MM.1S (cell line): ENCODE results near the gene TLR2.

Experiments
- DNase-seq: peaks from one replicate; pipeline ENCODE4 v3.0.0-alpha.2; 2015
- H2AFZ ChIP-seq: fragments of 300-600 bp; sonication (generic); 2 replicates; pipeline ENCODE4 v1.6.0; 2016; ENCODE audit warnings: antibody characterized with exemption, low read length
- H3F3A ChIP-seq: fragments of 300-600 bp; sonication (generic); 2 replicates; pipeline ENCODE4 v1.6.1; 2016; ENCODE audit warnings: mild to moderate bottlenecking, antibody characterized with exemption, low read length, moderate library complexity, mixed read lengths; ENCODE audit not compliant: insufficient read depth
- H3K27ac ChIP-seq: fragments of 300-600 bp; sonication (generic); 2 replicates; pipeline ENCODE4 v1.5.1; 2016; ENCODE audit warnings: mild to moderate bottlenecking, low read length
- H3K27me3 ChIP-seq: fragments of 300-600 bp; sonication (generic); replicated peaks from 2 replicates; pipeline ENCODE4 v1.6.0; 2016; ENCODE audit warnings: low read length; ENCODE audit not compliant: insufficient read depth
- H3K36me3 ChIP-seq: fragments of 300-600 bp; sonication (generic); replicated peaks from 2 replicates; pipeline ENCODE4 v1.6.1; 2016; ENCODE audit warnings: mild to moderate bottlenecking, low read length, mixed read lengths; ENCODE audit not compliant: insufficient read depth
- H3K4me1 ChIP-seq: fragments of 300-600 bp; sonication (generic); 2 replicates; pipeline ENCODE4 v1.6.1; 2016; ENCODE audit warnings: low read length, mixed read lengths
- H3K4me2 ChIP-seq: fragments of 300-600 bp; sonication (generic); 2 replicates; pipeline ENCODE4 v1.6.0; 2016; ENCODE audit warnings: low read depth, low read length
- H3K4me3 ChIP-seq: fragments of 300-600 bp; sonication (generic); 2 replicates; pipeline ENCODE4 v1.5.1; 2016; ENCODE audit warnings: low read length, mixed read lengths
- H3K79me2 ChIP-seq: fragments of 300-600 bp; sonication (generic); 2 replicates; pipeline ENCODE4 v1.6.1; 2016; ENCODE audit warnings: mixed run types, low read length, mixed read lengths
- H3K9ac ChIP-seq: fragments of 300-600 bp; sonication (generic); 2 replicates; pipeline ENCODE4 v1.6.1; 2016; ENCODE audit warnings: low read length, mixed read lengths
- H3K9me2 ChIP-seq: fragments of 300-600 bp; sonication (generic); replicated peaks from 2 replicates; pipeline ENCODE4 v1.6.1; 2016; ENCODE audit warnings: mild to moderate bottlenecking, low read length, mixed read lengths; ENCODE audit not compliant: insufficient read depth
- H3K9me3 ChIP-seq: fragments of 300-600 bp; sonication (generic); replicated peaks from 2 replicates; pipeline ENCODE4 v1.6.1; 2016; ENCODE audit warnings: mild to moderate bottlenecking, low read length, mixed read lengths; ENCODE audit not compliant: insufficient read depth
- H4K20me1 ChIP-seq: fragments of 300-600 bp; sonication (generic); 2 replicates; pipeline ENCODE4 v1.6.1; 2016; ENCODE audit warnings: mild to moderate bottlenecking, low read length, moderate library complexity, mixed read lengths; ENCODE audit not compliant: insufficient read depth
- EZH2 ChIP-seq: fragments of 300-600 bp; sonication (generic); optimal IDR thresholded peaks from 2 replicates; pipeline ENCODE3; 2017; ENCODE audit warnings: low read depth, mild to moderate bottlenecking, antibody characterized with exemption, low read length, mixed read lengths
- EZH2phosphoT487 ChIP-seq: fragments of 300-600 bp; sonication (generic); IDR thresholded peaks from 2 replicates; pipeline ENCODE4 v1.6.1; 2018; ENCODE audit warnings: antibody characterized with exemption, low read length
- TF ChIP-seq, protein P1 (sequence below): fragments of 300-600 bp; sonication (generic); IDR thresholded peaks from 2 replicates; pipeline ENCODE4 v1.5.1; 2016; ENCODE audit warnings: antibody characterized with exemption, low read length, mixed read lengths

The TLR2 gene

DNA sequence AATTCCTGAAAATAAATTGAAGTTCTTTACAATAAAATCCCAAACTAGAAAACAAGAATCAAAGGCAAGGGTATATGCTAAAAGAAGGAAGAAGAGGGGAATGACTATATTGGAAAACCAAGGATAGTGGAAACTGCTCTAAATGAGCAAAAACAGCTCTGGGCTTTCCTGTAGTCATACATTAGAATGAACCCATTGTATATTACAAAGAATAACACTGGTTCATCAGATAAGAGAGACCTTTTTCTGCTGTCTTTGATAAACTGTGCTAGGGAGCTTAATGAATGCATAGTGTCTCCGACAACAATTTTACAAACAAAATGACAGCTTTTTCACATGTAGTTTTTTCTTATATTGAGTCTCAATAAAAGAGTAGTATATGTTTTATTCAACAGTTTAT is 26.6 kb downstream of the TLR2 start:
- no peak overlapping the region for H3K27ac ChIP-seq
- H3K27me3 ChIP-seq: no peaks in the 10 kb centered on the region
- no peak overlapping the region for H3K4me2 ChIP-seq
- H3K9me2 ChIP-seq: no peaks in the 10 kb centered on the region
- no peak overlapping the region for H2AFZ ChIP-seq
- 0 out of 2 replicates have a peak, but pooled peaks cover 3% of the 10 kb centered on the region for H3K4me1 ChIP-seq
- H3K79me2 ChIP-seq: no peaks in the 10 kb centered on the region
- H3K9me3 ChIP-seq: no peaks in the 10 kb centered on the region
- 0 out of 2 replicates have a peak, but pooled peaks cover 4% of the 10 kb centered on the region for H3F3A ChIP-seq
- no peaks in the 10 kb centered on the region for H3K36me3 ChIP-seq
- H4K20me1 ChIP-seq: no peaks in the 10 kb centered on the region
- no peak overlapping the region for H3K4me3 ChIP-seq
- H3K9ac ChIP-seq: no peak overlapping the region
- DNase-seq: no peak
- TF ChIP-seq, protein P1, sequence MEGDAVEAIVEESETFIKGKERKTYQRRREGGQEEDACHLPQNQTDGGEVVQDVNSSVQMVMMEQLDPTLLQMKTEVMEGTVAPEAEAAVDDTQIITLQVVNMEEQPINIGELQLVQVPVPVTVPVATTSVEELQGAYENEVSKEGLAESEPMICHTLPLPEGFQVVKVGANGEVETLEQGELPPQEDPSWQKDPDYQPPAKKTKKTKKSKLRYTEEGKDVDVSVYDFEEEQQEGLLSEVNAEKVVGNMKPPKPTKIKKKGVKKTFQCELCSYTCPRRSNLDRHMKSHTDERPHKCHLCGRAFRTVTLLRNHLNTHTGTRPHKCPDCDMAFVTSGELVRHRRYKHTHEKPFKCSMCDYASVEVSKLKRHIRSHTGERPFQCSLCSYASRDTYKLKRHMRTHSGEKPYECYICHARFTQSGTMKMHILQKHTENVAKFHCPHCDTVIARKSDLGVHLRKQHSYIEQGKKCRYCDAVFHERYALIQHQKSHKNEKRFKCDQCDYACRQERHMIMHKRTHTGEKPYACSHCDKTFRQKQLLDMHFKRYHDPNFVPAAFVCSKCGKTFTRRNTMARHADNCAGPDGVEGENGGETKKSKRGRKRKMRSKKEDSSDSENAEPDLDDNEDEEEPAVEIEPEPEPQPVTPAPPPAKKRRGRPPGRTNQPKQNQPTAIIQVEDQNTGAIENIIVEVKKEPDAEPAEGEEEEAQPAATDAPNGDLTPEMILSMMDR: no peak
- TF ChIP-seq EZH2 (no peak), EZH2phosphoT487 (no peak)

DNA sequence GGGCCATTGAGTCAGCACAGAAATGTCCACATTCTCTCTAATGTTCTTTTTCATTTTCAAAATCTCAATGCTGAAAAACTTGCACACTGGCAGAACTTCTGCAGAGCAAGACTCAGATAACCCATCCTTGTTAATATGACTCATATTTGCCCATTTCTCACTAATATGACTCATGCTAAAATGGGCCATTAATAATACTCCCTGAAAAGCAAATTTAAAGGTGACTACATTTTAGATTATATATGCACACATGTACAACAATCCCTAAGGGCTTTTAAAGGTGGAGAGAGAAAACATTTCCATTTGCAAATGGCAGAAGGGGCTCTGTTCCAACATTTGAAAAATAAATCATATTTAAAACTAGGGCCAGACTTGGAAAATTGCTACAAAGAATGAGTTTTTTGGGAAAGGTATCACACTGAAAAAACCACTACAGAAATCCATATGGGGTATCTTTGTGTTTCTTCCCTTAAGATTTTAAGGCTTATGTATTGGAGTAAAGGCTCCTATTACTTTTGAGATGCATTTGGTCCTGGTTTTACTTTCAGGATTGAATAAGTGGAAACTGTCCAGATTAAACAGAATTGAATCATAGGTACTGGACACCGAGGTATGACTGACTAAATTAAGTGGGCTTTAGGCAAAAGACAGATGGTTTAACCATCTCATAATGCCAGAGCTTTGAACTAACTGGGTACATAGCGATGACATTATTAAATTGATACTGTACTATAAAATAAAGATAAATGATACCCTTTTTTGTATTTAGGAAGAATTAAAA is 30.0 kb downstream of the TLR2 start:
- TF ChIP-seq, protein P1: no peak
- TF ChIP-seq EZH2 (no peak), EZH2phosphoT487 (no peak)
- no peaks in the 10 kb centered on the region for H3K27me3 ChIP-seq
- H3F3A ChIP-seq: no peaks in the 10 kb centered on the region
- no peaks in the 10 kb centered on the region for H3K79me2 ChIP-seq
- no peak overlapping the region for H3K27ac ChIP-seq
- no peaks in the 10 kb centered on the region for H3K9me2 ChIP-seq
- H3K9ac ChIP-seq: no peak overlapping the region
- no peaks in the 10 kb centered on the region for H3K4me1 ChIP-seq
- H3K4me2 ChIP-seq: no peak overlapping the region
- no peaks in the 10 kb centered on the region for H3K9me3 ChIP-seq
- no peaks in the 10 kb centered on the region for H4K20me1 ChIP-seq
- H2AFZ ChIP-seq: no peak overlapping the region
- no peaks in the 10 kb centered on the region for H3K36me3 ChIP-seq
- no peak for DNase-seq
- no peak overlapping the region for H3K4me3 ChIP-seq

DNA sequence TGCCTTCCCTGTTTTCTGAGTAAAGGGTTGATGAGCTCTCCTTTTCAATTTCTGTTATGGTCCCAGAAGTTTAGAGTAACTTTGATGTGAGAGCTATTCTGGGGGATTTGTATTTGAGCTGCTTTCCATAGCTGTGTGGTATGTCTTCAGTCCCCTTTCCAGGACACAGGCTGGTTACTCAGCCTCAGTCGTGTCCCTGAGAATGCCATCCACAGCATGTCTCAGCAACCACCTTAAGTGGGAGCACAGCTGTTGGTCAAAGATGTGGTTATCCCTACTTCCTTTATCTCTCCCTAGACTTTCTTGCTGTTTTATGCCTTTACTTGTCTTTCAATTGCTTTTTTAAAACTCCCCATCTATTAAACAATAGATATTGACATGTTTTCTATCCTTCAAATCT is 38.0 kb downstream of the TLR2 start:
- no peaks in the 10 kb centered on the region for H3K27me3 ChIP-seq
- H3K4me2 ChIP-seq: no peak overlapping the region
- no peak for DNase-seq
- no peak overlapping the region for H2AFZ ChIP-seq
- H3K79me2 ChIP-seq: no peaks in the 10 kb centered on the region
- no peaks in the 10 kb centered on the region for H3K9me2 ChIP-seq
- H3K4me1 ChIP-seq: no peaks in the 10 kb centered on the region
- H3K9ac ChIP-seq: no peak overlapping the region
- no peaks in the 10 kb centered on the region for H4K20me1 ChIP-seq
- TF ChIP-seq EZH2: no peak
- TF ChIP-seq, protein P1: no peak
- TF ChIP-seq EZH2phosphoT487: no peak
- no peak overlapping the region for H3K4me3 ChIP-seq
- no peaks in the 10 kb centered on the region for H3K9me3 ChIP-seq
- no peak overlapping the region for H3K27ac ChIP-seq
- H3F3A ChIP-seq: no peaks in the 10 kb centered on the region
- H3K36me3 ChIP-seq: no peaks in the 10 kb centered on the region
